GM04503 (cell line): Measurements from ENCODE around the gene CIDEA.

ENCODE experiments used
- DNase-seq: peaks from one replicate; pipeline ENCODE4 v3.0.0-alpha.2; 2012; ENCODE audit warnings: low read depth

CIDEA gene

DNA sequence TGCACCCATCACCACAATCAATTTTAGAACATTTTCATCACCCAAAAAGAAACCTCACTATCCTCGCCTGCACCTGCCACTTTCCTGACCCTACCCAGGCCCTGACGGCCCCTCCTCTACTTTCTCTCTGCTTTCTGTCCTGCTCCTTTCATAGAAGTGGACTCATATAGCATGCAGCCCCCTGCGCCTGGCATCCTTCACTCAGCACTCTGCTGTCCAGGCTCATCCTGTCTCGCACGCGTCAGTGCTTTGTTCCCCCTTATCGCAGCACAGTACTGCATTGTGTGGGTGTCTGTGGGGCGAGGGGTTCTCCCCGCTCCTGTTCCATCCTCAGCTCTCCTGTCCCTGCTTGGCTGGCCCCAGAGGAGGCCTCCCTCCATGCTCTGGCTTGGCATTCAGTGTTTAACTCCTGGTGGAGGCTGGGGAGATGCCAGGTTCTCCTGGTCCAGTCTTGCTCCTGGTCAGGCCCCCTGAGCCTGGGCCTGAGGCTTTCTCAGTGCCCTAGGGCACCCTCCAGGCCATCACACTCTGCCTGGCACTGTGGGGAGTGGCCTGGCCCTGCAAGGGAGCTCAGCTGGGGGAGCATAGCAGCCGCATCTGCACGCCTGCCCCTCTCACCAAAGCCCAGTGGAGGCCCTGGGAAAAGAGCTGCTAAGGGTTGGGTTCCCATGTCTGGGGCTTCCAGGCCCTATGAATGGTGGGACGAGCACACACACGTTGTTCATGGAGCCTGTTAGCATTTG, 47.3 kb downstream of the CIDEA start:
- no peak for DNase-seq

GRCh38 chr18:12302391-12303147, 48.4 kb downstream of the CIDEA start:
- no peak for DNase-seq

- DNase-seq = no peak
These were observed 50.4 kb downstream of the CIDEA start for GRCh38 chr18:12304351-12305210.

GRCh38 chr18:12305211-12305610, 51.0 kb downstream of the CIDEA start:
- DNase-seq = no peak

DNA sequence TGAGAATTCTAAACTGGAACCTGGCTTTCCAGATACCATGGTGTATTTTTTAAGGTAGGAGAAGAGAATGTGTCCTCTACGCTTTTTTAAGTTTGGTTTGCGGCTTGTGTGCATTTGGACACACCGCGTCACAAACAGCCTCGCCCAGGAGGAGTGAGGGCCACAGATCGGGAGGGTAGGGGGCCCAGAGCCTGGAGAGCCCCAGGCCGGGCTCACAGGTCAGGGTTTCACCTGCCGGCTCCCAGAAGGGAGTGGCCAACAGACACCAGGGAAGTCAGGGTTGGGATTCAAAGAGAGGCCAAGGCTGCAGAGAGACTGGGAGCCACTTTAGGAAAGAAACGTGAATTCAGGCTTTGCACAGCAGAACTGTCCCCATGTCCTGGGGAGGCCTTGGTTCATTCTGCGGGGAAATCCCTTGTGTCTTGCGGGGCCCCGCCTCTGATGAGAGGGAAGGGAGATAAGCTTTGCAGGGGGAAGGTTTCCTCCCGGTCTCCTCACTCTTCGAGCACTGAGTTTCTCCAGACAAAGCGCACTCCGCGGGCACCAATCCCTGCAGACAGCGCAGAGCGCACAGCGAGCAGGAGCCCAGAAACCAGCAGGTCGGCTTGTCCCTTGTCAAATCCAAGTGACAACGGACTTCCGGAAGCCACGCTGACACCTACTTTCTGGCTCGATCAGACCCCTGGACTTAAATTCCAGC, 51.9 kb downstream of the CIDEA start:
- no peak for DNase-seq

- no peak for DNase-seq
These were observed 52.9 kb downstream of the CIDEA start for GRCh38 chr18:12306752-12307700.

DNA sequence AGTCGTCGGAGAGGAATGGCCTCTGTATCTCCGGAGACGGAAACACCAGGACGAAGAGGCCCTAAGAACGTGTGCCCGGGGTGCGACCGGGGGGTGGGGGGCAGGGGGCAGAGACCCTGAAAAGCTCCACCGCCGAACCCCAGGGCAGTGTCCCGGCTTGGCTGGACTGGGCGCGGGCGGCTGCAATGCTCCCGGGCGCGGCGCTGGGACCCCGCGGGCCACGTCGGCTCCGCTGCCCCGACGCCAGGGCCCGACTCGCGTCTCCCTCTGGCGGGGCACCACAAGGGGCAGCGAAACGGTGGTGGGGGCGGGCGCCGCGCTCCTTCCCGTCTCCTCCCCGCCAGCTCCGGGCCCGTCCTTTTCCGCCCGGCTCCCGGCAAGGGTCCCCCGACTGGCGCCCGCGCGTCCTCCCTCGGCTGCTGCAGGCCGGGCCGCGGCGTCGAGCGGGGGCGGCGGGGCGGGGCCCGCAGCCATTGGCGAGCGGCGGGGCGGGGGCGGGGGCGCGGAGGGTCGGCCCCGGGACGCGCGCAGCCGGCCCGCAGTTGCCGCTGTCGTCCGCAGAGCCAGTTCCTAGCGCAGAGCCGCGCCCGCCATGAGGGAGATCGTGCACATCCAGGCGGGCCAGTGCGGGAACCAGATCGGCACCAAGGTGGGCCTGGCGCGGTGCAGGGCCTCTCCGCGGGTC, 53.7 kb downstream of the CIDEA start, which contains the start of gene TUBB6:
Gene TUBB6 (plus strand): TSS at position 541 of the 685 bp plus-strand sequence. CDS start 52 bp downstream, at position 593.
- no peak for DNase-seq

DNA sequence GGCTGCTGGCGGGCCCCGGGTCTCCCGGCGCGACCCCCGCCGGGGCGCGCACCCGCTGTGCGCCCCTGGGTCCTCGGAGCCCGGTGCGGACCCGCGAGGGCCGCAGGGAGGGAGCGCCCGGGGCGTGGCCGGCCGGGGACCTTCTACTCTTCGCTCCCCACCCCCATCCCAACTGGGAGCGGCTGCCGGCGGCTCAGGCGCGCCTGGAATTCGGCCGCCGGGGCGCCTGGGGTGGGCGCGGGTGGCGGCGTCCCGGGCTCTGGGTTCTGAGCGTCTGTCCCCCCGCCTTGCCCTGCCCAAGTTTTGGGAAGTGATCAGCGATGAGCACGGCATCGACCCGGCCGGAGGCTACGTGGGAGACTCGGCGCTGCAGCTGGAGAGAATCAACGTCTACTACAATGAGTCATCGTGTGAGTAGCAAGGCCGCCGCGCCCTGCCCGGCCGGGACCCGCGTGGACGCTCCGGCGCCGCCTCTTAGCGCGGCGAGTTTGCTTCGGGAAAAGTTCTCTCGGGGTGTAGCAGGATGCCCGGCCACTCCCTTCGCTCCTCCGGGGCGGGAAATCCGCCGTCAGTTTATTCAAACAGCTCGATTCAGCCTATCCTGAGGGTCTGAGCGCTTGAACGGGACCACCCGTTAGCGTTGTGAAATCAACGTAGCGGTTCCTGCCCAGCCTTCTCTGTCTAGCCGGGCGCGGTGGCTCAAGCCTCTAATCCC, 54.4 kb downstream of the CIDEA start:
- no peak for DNase-seq

- DNase-seq = no peak
These were observed 55.6 kb downstream of the CIDEA start for GRCh38 chr18:12309683-12310198.

GRCh38 chr18:12310762-12311161, 56.6 kb downstream of the CIDEA start:
- no peak for DNase-seq

DNA sequence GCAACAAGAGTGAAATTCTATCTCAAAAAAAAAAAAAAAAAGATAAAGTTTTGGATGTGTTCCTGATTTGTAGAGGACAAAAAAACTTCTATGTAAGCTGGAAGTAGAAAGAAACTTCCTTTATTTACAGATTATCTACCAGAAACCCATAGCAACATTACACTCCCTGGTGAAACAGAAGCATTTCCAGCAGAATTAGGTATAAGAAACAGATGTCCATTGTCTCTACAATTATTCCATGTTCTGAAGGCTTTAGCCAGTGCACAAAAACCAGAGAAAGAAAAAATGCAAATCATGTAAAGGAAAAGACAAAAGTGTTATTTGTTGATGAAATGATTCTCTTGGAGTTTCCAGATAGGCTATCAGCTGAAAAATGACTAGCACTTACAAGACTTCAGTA, 58.8 kb downstream of the CIDEA start:
- DNase-seq = no peak

- no peak for DNase-seq
These were observed 59.5 kb downstream of the CIDEA start for GRCh38 chr18:12313530-12314245.

DNA sequence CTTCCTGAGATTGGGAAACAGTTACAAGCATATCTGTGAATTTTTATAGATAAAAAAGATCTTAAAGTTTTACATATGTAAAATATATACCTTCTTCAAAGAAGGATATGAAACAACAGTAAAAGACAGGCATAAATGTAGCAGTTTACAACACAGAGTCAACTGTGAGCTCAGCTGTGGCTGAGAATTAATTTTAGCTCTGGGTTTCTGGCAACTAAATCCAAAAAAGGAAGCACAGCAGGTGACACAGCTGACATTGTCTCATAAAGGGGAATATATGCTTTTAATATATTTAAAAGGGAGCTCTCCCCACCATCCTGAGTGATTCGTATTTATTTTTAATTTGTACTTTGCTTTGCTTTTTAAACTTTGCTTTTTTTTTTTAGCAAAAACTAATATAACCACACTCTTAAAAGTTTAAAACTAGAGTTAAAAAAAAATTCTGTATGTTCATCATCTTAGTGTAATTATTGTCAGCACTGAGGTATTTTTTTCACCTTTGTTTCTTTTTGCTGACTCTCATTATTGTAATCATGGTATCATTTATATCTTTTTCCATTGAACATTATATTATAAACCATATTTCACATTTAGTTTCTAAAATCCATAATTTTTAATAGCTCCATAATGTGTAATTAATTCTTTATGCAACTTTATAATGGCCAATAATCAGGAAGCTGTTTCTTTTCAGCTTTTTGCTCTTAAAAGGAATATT, 60.6 kb downstream of the CIDEA start:
- DNase-seq = no peak

- no peak for DNase-seq
These were observed 61.3 kb downstream of the CIDEA start for GRCh38 chr18:12315490-12315889.

- no peak for DNase-seq
These were observed 61.8 kb downstream of the CIDEA start for GRCh38 chr18:12315911-12316310.

- DNase-seq = no peak
These were observed 63.6 kb downstream of the CIDEA start for GRCh38 chr18:12317664-12318333.

DNA sequence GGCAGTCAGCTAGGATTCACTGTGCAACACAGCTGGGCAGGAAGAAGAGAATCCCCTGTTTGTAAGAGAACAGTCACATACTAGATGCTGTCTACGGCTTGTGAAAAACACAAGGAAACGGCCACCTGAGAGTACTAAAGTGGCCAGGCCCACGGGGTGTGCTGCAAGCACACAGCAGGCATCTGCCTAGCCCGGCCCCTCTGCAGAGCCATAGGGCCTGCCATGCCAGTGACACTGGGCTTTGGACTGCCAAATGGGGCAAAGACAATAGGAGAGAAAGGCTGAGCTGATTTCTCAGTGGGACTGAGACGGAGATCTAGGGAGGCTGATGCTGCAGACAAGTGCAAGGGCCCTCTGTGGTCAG, 64.2 kb downstream of the CIDEA start:
- no peak for DNase-seq
